Measurements from ENCODE around the gene PRR12. TPM values are rescaled to one million over a fixed set of nuclear protein-coding genes. Genes with fewer than 3 reads are reported as not detected.

PRR12 gene
- total and polyA plus RNA-seq, 9 of the 15 experiments (the other 6 are each of a cell fraction or from before 2014, with no cell fraction given) = 0.01 to 21.1 (median 0.98) TPM

GRCh38 chr19:49665351-49666119 lies 74.6 kb downstream of the PRR12 start, which contains the start of the genes BCL2L12 and IRF3 (continued):
- TF ChIP-seq ZNF592 (IDR thresholded peaks at IDR 0.05) (no peak), KLF16 (IDR thresholded peaks at IDR 0.05) (no peak), ATF7 (IDR thresholded peaks at IDR 0.05) (peak; percentile 89), PTTG1 (tag; IDR thresholded peaks at IDR 0.05; ENCODE audit: low read depth) (no peak), HCFC1 (IDR thresholded peaks at IDR 0.05; ENCODE audit: low read depth, low read length) (no peak), SIX5 (IDR thresholded peaks at IDR 0.05; ENCODE audit: borderline replicate concordance in 1 of 2, insufficient read depth in 1 of 2, low read depth in 1 of 2, low read length in 2 of 2) (no peak), GATAD2A (IDR thresholded peaks at IDR 0.05) (no peak), TCF3 (CRISPR knock-in tag; IDR thresholded peaks at IDR 0.05) (no peak), CLOCK (CRISPR knock-in tag; IDR thresholded peaks at IDR 0.05; ENCODE audit: borderline replicate concordance) (no peak), ATF6 (CRISPR knock-in tag; IDR thresholded peaks at IDR 0.05) (no peak; the same call in 1 of the 2 replicates), THRA (IDR thresholded peaks at IDR 0.05) (no peak), GTF2A2 (tag; IDR thresholded peaks at IDR 0.05) (no peak), ZEB2 (IDR thresholded peaks at IDR 0.05) (no peak), CHD1 (IDR thresholded peaks at IDR 0.05; ENCODE audit: low read length) (no peak), ZFX (CRISPR knock-in tag; IDR thresholded peaks at IDR 0.05) (peak; percentile 29; the same call in 1 of the 2 replicates), CEBPB (tag; IDR thresholded peaks at IDR 0.05) (no peak), ZNF644 (tag; IDR thresholded peaks at IDR 0.05; ENCODE audit: low read depth) (no peak), NFYB (IDR thresholded peaks at IDR 0.05; ENCODE audit: extremely low read depth, insufficient read length) (no peak)

Measured in K562 (cell line).